Activated CD8-positive, alpha-beta T cell treated with anti-CD3 and anti-CD28 coated beads, Interleukin-2, amount 10 ng/mL, durations not matched to agents 7 days and 5 days (primary cell): ENCODE results near the gene TMEM259. TPM values are rescaled to one million over a fixed set of nuclear protein-coding genes. Genes with fewer than 3 reads are reported as not detected.

Source experiments
- ATAC-seq: fragments of 150-1000 bp; cut with Tn5 transposase; one replicate; pipeline ENCODE4 v1.10.0; 2021; ENCODE audit warnings: moderate library complexity
- CTCF ChIA-PET: fragments of 350-600 bp; sonication (Branson Sonifier 250); formaldehyde crosslinking; loops from one replicate; lab custom pipeline; 2021; ENCODE audit warnings: antibody characterized with exemption; lab: Charles Lee
- POLR2A ChIA-PET: fragments of 350-600 bp; sonication (Branson Sonifier 250); formaldehyde crosslinking; loops from one replicate; lab custom pipeline; 2021; ENCODE audit warnings: antibody characterized with exemption; lab: Charles Lee
- DNase-seq: peaks from one replicate; pipeline ENCODE4 v3.0.0-alpha.2; 2020
- H3K27ac Mint-ChIP-seq: one replicate; pipeline ENCODE4 v1.8.0; 2021; ENCODE audit warnings: mild to moderate bottlenecking, mixed read lengths
- H3K27me3 Mint-ChIP-seq: one replicate; pipeline ENCODE4 v1.8.0; 2021; ENCODE audit warnings: low read depth, mixed read lengths
- H3K36me3 Mint-ChIP-seq: one replicate; pipeline ENCODE4 v1.8.0; 2021; ENCODE audit warnings: low read depth, mixed read lengths
- H3K4me1 Mint-ChIP-seq: one replicate; pipeline ENCODE4 v1.8.0; 2021; ENCODE audit warnings: low read depth, mixed read lengths
- H3K4me3 Mint-ChIP-seq: one replicate; pipeline ENCODE4 v1.8.0; 2021; ENCODE audit warnings: mild to moderate bottlenecking, mixed read lengths
- H3K9me3 Mint-ChIP-seq: one replicate; pipeline ENCODE4 v1.8.0; 2022; ENCODE audit warnings: mixed read lengths; ENCODE audit not compliant: insufficient read depth
- total RNA-seq, 2 experiments: library from RNA; stranded (reverse); gene quantifications; one replicate each; pipeline ENCODE4 v1.2.3, GENCODE V29; 2021

Gene TMEM259
- total RNA-seq, 2 experiments from 2014 or later, result 153 to 160 TPM

DNA sequence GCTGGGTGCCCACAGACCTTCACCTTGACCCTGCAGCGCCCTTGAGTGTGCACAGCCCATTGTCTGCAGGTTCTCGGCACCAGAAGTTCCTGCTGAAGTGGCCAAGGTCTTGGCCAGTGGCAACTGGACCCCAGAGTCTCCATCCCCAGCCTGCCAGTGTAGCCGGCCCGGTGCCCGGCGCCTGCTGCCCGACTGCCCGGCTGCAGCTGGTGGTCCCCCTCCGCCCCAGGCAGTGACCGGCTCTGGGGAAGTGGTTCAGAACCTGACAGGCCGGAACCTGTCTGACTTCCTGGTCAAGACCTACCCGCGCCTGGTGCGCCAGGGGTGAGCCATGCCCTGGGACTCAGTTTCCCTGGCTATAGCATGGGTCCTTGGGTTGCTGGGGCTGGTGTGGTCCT lies 34.1 kb upstream of the TMEM259 start:
- POLR2A ChIA-PET, result interaction anchor here (0.8 to 1.6 kb wide), 2 partner anchors 12 kb away, joined by 4 to 5 read pairs; partner anchors contain the start of gene ARHGAP45
- CTCF ChIA-PET, result interaction anchor here (1.1 kb wide), 1 partner anchor 10 kb away, joined by 3 read pairs; no protein-coding TSS in a partner anchor
- ATAC-seq (no peak), DNase-seq (no peak)
- H3K9me3 Mint-ChIP-seq, result no peaks in the 10 kb centered on the region
- H3K4me3 Mint-ChIP-seq, result no peak overlapping the region
- H3K27ac Mint-ChIP-seq, result no peak overlapping the region
- no peaks in the 10 kb centered on the region for H3K27me3 Mint-ChIP-seq
- peaks cover 20% of the 10 kb centered on the region for H3K4me1 Mint-ChIP-seq
- H3K36me3 Mint-ChIP-seq, result peaks cover 52% of the 10 kb centered on the region

DNA sequence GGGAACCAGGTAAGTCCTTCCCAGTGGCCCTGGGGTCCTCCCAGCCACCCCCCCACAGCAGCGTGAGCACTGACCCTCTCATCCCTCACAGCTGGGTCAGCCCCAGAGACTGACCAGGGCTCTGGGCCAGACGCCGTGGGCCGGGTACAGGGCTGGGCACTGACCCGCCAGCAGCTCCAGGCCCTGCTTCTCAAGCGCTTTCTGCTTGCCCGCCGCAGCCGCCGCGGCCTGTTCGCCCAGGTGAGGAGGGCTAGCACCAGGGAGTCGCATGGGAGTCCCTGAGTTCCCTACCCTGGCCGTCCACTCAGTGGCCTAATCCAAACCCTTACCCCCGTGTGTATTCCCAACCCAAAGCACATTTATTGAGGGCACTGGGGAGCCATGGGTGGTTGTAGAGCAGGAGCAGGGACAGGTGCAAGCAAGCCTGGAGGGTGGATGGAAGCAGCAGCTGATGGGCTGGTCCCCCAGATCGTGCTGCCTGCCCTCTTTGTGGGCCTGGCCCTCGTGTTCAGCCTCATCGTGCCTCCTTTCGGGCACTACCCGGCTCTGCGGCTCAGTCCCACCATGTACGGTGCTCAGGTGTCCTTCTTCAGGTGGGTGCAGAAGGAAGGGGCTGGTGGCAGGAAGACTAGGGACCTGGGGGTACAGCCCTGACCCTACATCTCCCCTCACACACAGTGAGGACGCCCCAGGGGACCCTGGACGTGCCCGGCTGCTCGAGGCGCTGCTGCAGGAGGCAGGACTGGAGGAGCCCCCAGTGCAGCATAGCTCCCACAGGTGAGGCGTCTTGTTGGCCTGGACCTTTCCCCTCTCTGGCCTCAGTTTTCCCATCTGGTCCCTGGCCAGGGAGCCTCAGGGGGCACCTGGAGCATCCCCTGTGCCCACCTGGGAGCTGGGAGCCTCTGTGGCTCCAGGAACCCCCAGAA lies 33.4 kb upstream of the TMEM259 start:
- H3K27ac Mint-ChIP-seq, result no peak overlapping the region
- peaks cover 46% of the 10 kb centered on the region for H3K36me3 Mint-ChIP-seq
- H3K4me1 Mint-ChIP-seq, result peaks cover 20% of the 10 kb centered on the region
- H3K4me3 Mint-ChIP-seq, result no peak overlapping the region
- DNase-seq (no peak), ATAC-seq (no peak)
- no peaks in the 10 kb centered on the region for H3K27me3 Mint-ChIP-seq
- POLR2A ChIA-PET, result interaction anchor here (0.8 to 1.6 kb wide), 2 partner anchors 11 to 13 kb away, joined by 3 to 5 read pairs; partner anchors contain the start of gene ARHGAP45
- H3K9me3 Mint-ChIP-seq, result no peaks in the 10 kb centered on the region
- CTCF ChIA-PET, result interaction anchor here (1.1 kb wide), 1 partner anchor 10 kb away, joined by 3 read pairs; no protein-coding TSS in a partner anchor

DNA sequence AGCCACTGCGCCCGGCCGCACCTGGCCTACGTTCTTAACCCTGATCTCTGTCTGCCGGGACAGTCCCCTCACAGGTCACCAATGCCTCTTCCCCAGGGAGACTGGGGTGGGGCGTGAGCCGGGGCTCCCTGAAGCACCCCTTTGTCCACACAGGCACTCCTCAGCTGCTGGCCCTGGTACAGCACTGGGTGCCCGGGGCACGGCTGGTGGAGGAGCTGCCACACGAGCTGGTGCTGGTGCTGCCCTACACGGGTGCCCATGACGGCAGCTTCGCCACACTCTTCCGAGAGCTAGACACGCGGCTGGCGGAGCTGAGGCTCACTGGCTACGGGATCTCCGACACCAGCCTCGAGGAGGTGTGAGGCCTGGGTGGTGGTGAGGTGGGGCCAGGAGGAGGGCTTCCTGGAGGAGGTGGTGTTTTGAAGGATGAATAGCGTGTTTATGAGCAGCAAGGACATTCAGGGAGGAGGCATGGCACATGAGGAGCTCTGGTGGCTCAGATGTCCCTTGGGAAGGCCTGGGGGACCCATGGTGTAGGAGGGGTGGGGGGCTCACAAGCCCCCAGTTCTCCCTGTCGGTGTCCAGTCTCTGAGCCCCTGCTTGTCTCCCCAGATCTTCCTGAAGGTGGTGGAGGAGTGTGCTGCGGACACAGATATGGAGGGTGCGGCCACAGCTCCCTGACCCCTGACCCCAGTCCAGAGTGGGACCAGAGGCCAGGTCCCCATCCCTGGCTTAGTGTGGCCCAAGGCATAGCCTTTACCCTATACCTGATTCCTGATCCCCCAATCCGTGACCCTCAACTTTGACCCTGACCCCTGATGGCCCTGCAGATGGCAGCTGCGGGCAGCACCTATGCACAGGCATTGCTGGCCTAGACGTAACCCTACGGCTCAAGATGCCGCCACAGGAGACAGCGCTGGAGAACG lies 32.5 kb upstream of the TMEM259 start:
- DNase-seq (no peak), ATAC-seq (peak; percentile 12)
- H3K27ac Mint-ChIP-seq, result peak overlapping the region; percentile 30
- H3K4me1 Mint-ChIP-seq, result peaks cover 18% of the 10 kb centered on the region
- no peaks in the 10 kb centered on the region for H3K27me3 Mint-ChIP-seq
- H3K36me3 Mint-ChIP-seq, result peaks cover 44% of the 10 kb centered on the region
- ChIA-PET CTCF (no interaction called here), POLR2A (interaction anchor here (0.8 to 1.6 kb wide), 2 partner anchors 10 to 14 kb away, joined by 3 to 5 read pairs; partner anchors contain the start of gene ARHGAP45)
- H3K4me3 Mint-ChIP-seq, result no peak overlapping the region
- no peaks in the 10 kb centered on the region for H3K9me3 Mint-ChIP-seq

DNA sequence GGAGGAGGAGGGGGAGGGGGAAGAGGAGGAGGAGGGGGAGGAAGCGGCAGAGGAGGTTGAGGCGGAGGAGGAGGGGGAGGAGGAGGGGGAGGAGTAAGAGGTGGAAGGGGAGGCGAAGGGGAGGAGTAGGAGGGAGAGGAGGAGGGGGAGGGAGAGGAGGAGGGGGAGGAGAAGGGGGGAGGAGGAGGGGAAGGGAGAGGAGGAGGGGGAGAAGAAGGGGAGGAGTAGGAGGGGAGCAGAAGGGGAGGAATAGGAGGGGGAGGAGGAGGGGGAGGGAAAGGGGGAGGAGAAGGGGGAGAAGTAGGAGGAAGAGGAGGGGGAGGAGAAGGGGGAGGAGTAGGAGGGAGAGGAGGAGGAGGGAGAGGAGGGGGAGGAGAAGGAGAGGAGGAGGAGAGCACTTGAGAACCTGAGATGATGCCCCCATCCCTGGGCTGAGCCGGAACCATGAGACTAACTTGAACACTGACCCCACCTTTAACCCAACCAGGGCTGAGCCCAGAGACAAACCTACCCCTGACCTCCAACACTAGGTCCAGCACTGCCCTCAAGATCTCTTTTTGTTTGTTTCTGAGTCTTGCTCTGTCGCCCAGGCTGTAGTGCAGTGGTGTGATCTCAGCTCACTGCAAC lies 31.5 kb upstream of the TMEM259 start:
- ATAC-seq, result peak; percentile 21
- Mint-ChIP-seq H3K9me3 (no peaks in the 10 kb centered on the region), H3K4me1 (peaks cover 10% of the 10 kb centered on the region), H3K4me3 (no peak overlapping the region), H3K27ac (peak overlapping the region; percentile 30), H3K27me3 (no peaks in the 10 kb centered on the region), H3K36me3 (peaks cover 35% of the 10 kb centered on the region)
- ChIA-PET CTCF (no interaction called here), POLR2A (no interaction called here)
- DNase-seq, result no peak

DNA sequence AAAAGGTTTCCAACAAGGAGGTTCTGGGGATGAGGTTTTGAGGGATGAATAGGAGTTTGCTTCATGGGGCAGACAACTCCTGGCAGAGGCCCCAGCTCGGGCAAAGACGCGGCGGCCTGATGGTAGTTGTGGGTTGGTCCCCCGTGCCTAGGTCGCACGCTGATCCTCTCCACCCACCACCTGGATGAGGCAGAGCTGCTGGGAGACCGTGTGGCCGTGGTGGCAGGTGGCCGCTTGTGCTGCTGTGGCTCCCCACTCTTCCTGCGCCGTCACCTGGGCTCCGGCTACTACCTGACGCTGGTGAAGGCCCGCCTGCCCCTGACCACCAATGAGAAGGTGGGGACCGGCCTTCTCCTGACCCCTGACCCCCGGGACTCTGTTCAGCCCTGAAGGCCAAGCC lies 30.9 kb upstream of the TMEM259 start:
- POLR2A ChIA-PET, result no interaction called here
- CTCF ChIA-PET, result no interaction called here
- no peak overlapping the region for H3K4me3 Mint-ChIP-seq
- ATAC-seq (no peak), DNase-seq (no peak)
- no peaks in the 10 kb centered on the region for H3K9me3 Mint-ChIP-seq
- H3K27ac Mint-ChIP-seq, result no peak overlapping the region
- peaks cover 30% of the 10 kb centered on the region for H3K36me3 Mint-ChIP-seq
- no peaks in the 10 kb centered on the region for H3K27me3 Mint-ChIP-seq
- peaks cover 7% of the 10 kb centered on the region for H3K4me1 Mint-ChIP-seq

DNA sequence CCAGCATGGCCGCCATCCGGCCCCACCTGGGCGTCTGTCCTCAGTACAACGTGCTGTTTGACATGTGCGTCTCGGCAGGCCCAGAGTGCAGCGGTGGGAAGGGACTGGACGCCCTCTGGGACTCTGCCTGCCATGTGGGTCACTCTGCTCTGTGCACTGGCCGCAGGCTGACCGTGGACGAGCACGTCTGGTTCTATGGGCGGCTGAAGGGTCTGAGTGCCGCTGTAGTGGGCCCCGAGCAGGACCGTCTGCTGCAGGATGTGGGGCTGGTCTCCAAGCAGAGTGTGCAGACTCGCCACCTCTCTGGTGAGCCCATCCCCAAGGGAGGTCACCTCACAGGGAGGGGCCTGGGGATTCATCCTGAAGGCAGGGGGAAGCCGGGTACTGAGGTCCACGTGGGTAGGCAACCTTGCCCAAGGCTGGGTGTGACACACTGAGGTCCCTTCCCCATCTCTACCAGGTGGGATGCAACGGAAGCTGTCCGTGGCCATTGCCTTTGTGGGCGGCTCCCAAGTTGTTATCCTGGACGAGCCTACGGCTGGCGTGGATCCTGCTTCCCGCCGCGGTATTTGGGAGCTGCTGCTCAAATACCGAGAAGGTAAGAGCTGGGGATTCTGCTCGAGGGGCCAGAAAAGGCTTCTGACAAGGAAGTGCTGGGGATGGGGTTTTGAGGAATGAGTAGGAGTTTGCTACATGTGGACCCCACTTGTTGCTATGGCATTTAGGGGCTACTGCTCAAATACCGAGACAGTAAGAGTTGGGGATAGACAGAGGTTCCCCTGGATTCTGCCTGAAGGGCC lies 30.3 kb upstream of the TMEM259 start:
- H3K36me3 Mint-ChIP-seq, result peaks cover 27% of the 10 kb centered on the region
- no peaks in the 10 kb centered on the region for H3K9me3 Mint-ChIP-seq
- no peaks in the 10 kb centered on the region for H3K27me3 Mint-ChIP-seq
- H3K27ac Mint-ChIP-seq, result no peak overlapping the region
- H3K4me1 Mint-ChIP-seq, result peaks cover 7% of the 10 kb centered on the region
- ATAC-seq, result no peak
- ChIA-PET POLR2A (no interaction called here), CTCF (no interaction called here)
- DNase-seq, result no peak
- H3K4me3 Mint-ChIP-seq, result no peak overlapping the region

DNA sequence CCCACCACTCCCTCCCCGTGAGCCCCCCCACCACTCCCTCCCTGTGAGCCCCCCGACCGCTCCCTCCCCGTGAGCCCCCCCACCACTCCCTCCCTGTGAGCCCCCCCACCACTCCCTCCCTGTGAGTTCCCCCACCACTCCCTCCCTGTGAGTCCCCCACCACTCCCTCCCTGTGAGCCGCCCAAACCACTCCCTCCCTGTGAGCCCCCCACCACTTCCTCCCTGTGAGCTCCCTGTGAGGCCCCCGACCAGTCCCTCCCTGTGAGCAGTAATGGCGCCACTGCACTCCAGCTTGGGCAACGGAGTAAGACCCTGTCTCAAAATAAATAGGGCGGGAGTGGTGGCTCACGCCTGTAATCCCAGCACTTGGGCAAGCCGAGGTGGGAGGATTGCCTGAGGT lies 28.9 kb upstream of the TMEM259 start:
- DNase-seq (no peak), ATAC-seq (no peak)
- CTCF ChIA-PET, result no interaction called here
- H3K27ac Mint-ChIP-seq, result no peak overlapping the region
- H3K27me3 Mint-ChIP-seq, result no peaks in the 10 kb centered on the region
- POLR2A ChIA-PET, result no interaction called here
- H3K4me1 Mint-ChIP-seq, result peaks cover 9% of the 10 kb centered on the region
- peaks cover 31% of the 10 kb centered on the region for H3K36me3 Mint-ChIP-seq
- no peaks in the 10 kb centered on the region for H3K9me3 Mint-ChIP-seq
- no peak overlapping the region for H3K4me3 Mint-ChIP-seq

DNA sequence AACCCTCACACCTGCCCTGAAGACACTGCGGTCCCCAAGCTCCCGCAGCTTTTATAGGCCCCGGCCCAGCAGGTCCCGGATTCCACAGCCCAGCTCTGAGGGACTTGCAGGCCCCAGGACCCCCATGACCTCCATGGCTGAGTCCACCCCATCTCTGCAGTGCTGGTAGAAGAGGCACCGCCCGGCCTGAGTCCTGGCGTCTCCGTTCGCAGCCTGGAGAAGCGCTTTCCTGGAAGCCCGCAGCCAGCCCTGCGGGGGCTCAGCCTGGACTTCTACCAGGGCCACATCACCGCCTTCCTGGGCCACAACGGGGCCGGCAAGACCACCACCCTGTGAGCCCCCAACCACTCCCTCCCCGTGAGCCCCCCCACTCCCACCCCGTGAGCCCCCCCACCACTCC lies 28.2 kb upstream of the TMEM259 start:
- H3K36me3 Mint-ChIP-seq, result peaks cover 35% of the 10 kb centered on the region
- no peaks in the 10 kb centered on the region for H3K9me3 Mint-ChIP-seq
- H3K27ac Mint-ChIP-seq, result no peak overlapping the region
- H3K27me3 Mint-ChIP-seq, result no peaks in the 10 kb centered on the region
- peaks cover 9% of the 10 kb centered on the region for H3K4me1 Mint-ChIP-seq
- ChIA-PET POLR2A (interaction anchor here (0.8 to 1.4 kb wide), 2 partner anchors 19 to 26 kb away, joined by 3 to 4 read pairs; no protein-coding TSS in a partner anchor), CTCF (no interaction called here)
- no peak for ATAC-seq
- H3K4me3 Mint-ChIP-seq, result no peak overlapping the region
- no peak for DNase-seq

DNA sequence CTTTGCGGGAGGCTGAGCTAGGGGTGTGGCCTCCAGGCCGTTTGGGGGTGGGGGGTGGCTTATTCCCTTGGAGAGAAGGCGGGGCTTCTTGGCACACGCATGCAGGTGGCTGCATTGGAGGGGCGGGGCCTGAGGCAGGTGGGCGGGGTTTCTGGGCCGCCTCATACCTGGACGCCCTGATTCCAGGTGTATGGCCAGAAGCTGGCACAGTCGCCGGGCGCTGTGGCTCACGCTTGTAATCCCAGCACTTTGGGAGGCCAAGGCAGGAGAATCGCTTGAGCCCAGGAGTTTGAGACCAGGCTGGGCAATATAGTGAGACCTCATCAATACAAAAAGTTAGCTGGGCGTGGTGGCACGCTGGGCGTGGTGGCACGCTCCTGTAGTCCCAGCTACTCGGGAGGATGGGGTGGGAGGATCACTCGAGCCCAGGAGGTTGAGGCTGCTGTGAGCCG lies 26.8 kb upstream of the TMEM259 start:
- ATAC-seq (no peak), DNase-seq (no peak)
- H3K27ac Mint-ChIP-seq, result no peak overlapping the region
- peaks cover 8% of the 10 kb centered on the region for H3K4me1 Mint-ChIP-seq
- H3K4me3 Mint-ChIP-seq, result no peak overlapping the region
- no peaks in the 10 kb centered on the region for H3K9me3 Mint-ChIP-seq
- POLR2A ChIA-PET, result interaction anchor here (0.6 to 1.4 kb wide), 3 partner anchors 10 to 28 kb away, joined by 3 to 4 read pairs (median 3); no protein-coding TSS in a partner anchor
- CTCF ChIA-PET, result no interaction called here
- no peaks in the 10 kb centered on the region for H3K27me3 Mint-ChIP-seq
- H3K36me3 Mint-ChIP-seq, result peaks cover 32% of the 10 kb centered on the region

DNA sequence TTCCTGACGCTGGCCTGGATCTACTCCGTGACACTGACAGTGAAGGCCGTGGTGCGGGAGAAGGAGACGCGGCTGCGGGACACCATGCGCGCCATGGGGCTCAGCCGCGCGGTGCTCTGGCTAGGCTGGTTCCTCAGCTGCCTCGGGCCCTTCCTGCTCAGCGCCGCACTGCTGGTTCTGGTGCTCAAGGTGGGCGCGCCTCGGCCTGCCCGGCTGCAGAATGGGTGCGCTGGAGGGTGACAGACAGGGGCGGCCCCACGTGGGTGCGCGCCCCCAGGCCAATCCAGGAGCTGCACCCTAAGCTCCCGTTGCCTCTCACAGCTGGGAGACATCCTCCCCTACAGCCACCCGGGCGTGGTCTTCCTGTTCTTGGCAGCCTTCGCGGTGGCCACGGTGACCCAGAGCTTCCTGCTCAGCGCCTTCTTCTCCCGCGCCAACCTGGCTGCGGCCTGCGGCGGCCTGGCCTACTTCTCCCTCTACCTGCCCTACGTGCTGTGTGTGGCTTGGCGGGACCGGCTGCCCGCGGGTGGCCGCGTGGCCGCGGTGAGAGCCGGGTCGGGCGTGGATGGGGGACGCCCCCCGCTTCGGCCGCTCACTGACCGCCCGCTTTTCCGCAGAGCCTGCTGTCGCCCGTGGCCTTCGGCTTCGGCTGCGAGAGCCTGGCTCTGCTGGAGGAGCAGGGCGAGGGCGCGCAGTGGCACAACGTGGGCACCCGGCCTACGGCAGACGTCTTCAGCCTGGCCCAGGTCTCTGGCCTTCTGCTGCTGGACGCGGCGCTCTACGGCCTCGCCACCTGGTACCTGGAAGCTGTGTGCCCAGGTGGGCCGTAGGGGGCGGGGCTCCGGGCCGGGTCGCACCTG lies 26.1 kb upstream of the TMEM259 start:
- peaks cover 32% of the 10 kb centered on the region for H3K36me3 Mint-ChIP-seq
- no peaks in the 10 kb centered on the region for H3K9me3 Mint-ChIP-seq
- H3K4me1 Mint-ChIP-seq, result peaks cover 11% of the 10 kb centered on the region
- POLR2A ChIA-PET, result interaction anchor here (0.8 kb wide), 1 partner anchor 16 kb away, joined by 3 read pairs; no protein-coding TSS in a partner anchor
- ATAC-seq (no peak), DNase-seq (no peak)
- no peak overlapping the region for H3K4me3 Mint-ChIP-seq
- no peaks in the 10 kb centered on the region for H3K27me3 Mint-ChIP-seq
- CTCF ChIA-PET, result no interaction called here
- H3K27ac Mint-ChIP-seq, result no peak overlapping the region
